Measurements from ENCODE around the gene SEC31A. TPM values are rescaled to one million over a fixed set of nuclear protein-coding genes. Genes with fewer than 3 reads are reported as not detected.
A peak's percentile ranks its signal among the peaks of the same experiment; 100 is the strongest.

SEC31A gene
- polyA plus RNA-seq, 4 donors: 95.3 to 376 (median 164) TPM

GRCh38 chr4:82799006-82799881 lies 91.7 kb downstream of the SEC31A start:
- WGBS, 3 donors: 2 to 8% (median 5%) methylated on average over 24 to 25 of the region's 25 CpGs

GRCh38 chr4:82798168-82799005 lies 92.6 kb downstream of the SEC31A start, which contains the start of gene SCD5:
Gene SCD5, minus strand, starts transcription at chr4:82798796. Its CDS starts 259 bp downstream, at chr4:82798537.
- H3K9me3 ChIP-seq (ENCODE audit: control insufficient read depth in 2 of 2, insufficient read depth in 1 of 2, low read depth in 1 of 2, low read length in 1 of 2): no peaks in the 10 kb centered on the region
- H3K36me3 ChIP-seq (ENCODE audit: control insufficient read depth in 3 of 3, insufficient read depth in 2 of 3, low read depth in 1 of 3, low read length in 3 of 3): peaks cover 0 to 4% (median 0%) of the 10 kb centered on the region in 3 donors
- WGBS, 3 donors: 1% methylated on average over 88 to 94 of the region's 94 CpGs
- no peaks in the 10 kb centered on the region for H3K27me3 ChIP-seq (ENCODE audit: control insufficient read depth in 3 of 3, insufficient read depth in 3 of 3, low read length in 3 of 3)
- peaks cover 0 to 11% (median 4%) of the 10 kb centered on the region in 3 donors for H3K4me1 ChIP-seq (ENCODE audit: control insufficient read depth in 3 of 3, insufficient read depth in 2 of 3, low read depth in 1 of 3, low read length in 2 of 3)
- H3K27ac ChIP-seq (ENCODE audit: low read depth in 1 of 3, low read length in 2 of 3): peak within 1 kb of the TSS in 2 of 3 donors; percentile 11 to 48
- DNase-seq: peak; percentile 47 to 89
- H3K4me3 ChIP-seq (ENCODE audit: low read depth in 1 of 3, low read length in 3 of 3): peak within 1 kb of the TSS; percentile 22 to 76 (median 71)
- no peak for FAIRE-seq

More at GRCh38 chr4:82799006-82799881, 91.7 kb downstream of the SEC31A start:
- peak overlapping the region; percentile 22 to 76 (median 71) for H3K4me3 ChIP-seq (ENCODE audit: low read depth in 1 of 3, low read length in 3 of 3)
- H3K4me1 ChIP-seq (ENCODE audit: control insufficient read depth in 3 of 3, insufficient read depth in 2 of 3, low read depth in 1 of 3, low read length in 2 of 3): peaks cover 0 to 11% (median 4%) of the 10 kb centered on the region in 3 donors
- no peaks in the 10 kb centered on the region for H3K27me3 ChIP-seq (ENCODE audit: control insufficient read depth in 3 of 3, insufficient read depth in 3 of 3, low read length in 3 of 3)
- no peaks in the 10 kb centered on the region for H3K9me3 ChIP-seq (ENCODE audit: control insufficient read depth in 2 of 2, insufficient read depth in 1 of 2, low read depth in 1 of 2, low read length in 1 of 2)
- peak overlapping the region in 1 of 3 donors; percentile 48 for H3K27ac ChIP-seq (ENCODE audit: low read depth in 1 of 3, low read length in 2 of 3)
- peaks cover 0 to 4% (median 0%) of the 10 kb centered on the region in 3 donors for H3K36me3 ChIP-seq (ENCODE audit: control insufficient read depth in 3 of 3, insufficient read depth in 2 of 3, low read depth in 1 of 3, low read length in 3 of 3)
- DNase-seq: peak in 1 of 2 donors; percentile 45
- FAIRE-seq: no peak

GRCh38 chr4:82797405-82798111 lies 93.4 kb downstream of the SEC31A start:
- Histone ChIP-seq H3K4me3 (ENCODE audit: low read depth in 1 of 3, low read length in 3 of 3) (peak overlapping the region; percentile 22 to 76 (median 71)), H3K9me3 (ENCODE audit: control insufficient read depth in 2 of 2, insufficient read depth in 1 of 2, low read depth in 1 of 2, low read length in 1 of 2) (no peaks in the 10 kb centered on the region), H3K27me3 (ENCODE audit: control insufficient read depth in 3 of 3, insufficient read depth in 3 of 3, low read length in 3 of 3) (no peaks in the 10 kb centered on the region), H3K36me3 (ENCODE audit: control insufficient read depth in 3 of 3, insufficient read depth in 2 of 3, low read depth in 1 of 3, low read length in 3 of 3) (peaks cover 0 to 4% (median 0%) of the 10 kb centered on the region in 3 donors), H3K27ac (ENCODE audit: low read depth in 1 of 3, low read length in 2 of 3) (peak overlapping the region in 1 of 3 donors; percentile 33), H3K4me1 (ENCODE audit: control insufficient read depth in 3 of 3, insufficient read depth in 2 of 3, low read depth in 1 of 3, low read length in 2 of 3) (peaks cover 0 to 11% (median 4%) of the 10 kb centered on the region in 3 donors)
- no peak for FAIRE-seq
- DNase-seq: peak in 1 of 2 donors; percentile 77
- WGBS, 3 donors: 2 to 4% (median 4%) methylated on average over 41 to 47 of the region's 47 CpGs

DNA sequence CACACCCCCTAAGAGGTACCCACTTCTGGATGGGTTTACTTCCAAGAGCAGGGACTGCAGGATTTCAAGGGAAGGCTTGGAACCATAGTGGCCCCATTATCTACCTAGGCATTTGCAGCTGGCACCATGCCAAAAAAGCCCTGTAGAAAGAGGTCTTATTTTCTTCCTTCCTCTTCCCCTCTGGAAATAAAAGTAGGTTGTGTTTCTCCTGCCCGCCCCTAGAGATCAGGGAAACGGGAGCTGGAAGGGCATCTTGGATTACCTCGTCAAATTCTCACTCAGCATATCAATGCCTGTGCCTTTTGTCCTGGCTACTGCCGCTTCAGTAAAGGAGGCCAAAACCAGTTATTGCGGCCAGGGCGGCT lies 93.9 kb downstream of the SEC31A start:
- WGBS, 3 donors: 8 to 35% (median 29%) methylated on average over 6 of the region's 6 CpGs
- Histone ChIP-seq H3K9me3 (ENCODE audit: control insufficient read depth in 2 of 2, insufficient read depth in 1 of 2, low read depth in 1 of 2, low read length in 1 of 2) (no peaks in the 10 kb centered on the region), H3K27me3 (ENCODE audit: control insufficient read depth in 3 of 3, insufficient read depth in 3 of 3, low read length in 3 of 3) (no peaks in the 10 kb centered on the region), H3K4me3 (ENCODE audit: low read depth in 1 of 3, low read length in 3 of 3) (peak overlapping the region in 1 of 3 donors; percentile 71), H3K4me1 (ENCODE audit: control insufficient read depth in 3 of 3, insufficient read depth in 2 of 3, low read depth in 1 of 3, low read length in 2 of 3) (peaks cover 0 to 11% (median 4%) of the 10 kb centered on the region in 3 donors), H3K36me3 (ENCODE audit: control insufficient read depth in 3 of 3, insufficient read depth in 2 of 3, low read depth in 1 of 3, low read length in 3 of 3) (peaks cover 0 to 4% (median 0%) of the 10 kb centered on the region in 3 donors), H3K27ac (ENCODE audit: low read depth in 1 of 3, low read length in 2 of 3) (peak overlapping the region in 1 of 3 donors; percentile 33)
- peak in 1 of 2 donors; percentile 68 for DNase-seq
- FAIRE-seq: no peak

DNA sequence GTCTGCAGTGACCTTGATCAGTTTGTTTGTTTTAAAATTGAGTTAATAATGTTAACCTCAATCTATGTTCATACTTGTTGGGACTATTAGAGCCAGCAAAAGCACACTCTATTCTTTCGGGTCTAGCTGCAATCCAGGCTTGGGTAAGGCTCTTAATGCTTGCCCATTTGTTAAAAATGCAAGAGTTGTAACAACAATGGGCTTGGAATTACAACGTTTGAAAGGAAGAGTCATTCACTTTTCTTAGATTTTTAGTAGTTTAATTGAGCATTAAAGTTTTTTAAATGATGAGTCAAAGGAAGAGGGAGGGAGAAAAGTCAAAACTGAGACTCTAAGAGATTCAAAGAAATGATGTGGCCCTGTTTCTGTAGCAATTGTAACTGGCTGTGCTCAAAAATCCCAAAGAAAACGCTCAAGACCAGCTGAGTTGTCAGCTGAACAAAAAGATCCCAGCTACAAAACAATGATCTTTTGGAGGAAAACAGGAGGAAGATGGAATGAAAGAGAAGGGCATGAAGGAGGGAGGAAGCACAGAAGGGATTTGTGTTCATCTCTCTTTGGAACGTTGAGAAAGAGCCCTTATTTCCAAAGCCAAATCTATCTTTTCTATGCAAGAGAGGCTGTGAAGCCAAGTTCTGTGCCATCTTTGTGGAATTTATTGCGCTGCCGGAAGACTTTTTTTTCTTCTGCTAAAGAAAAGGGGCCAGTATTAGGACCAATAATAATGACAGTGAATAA lies 97.9 kb downstream of the SEC31A start:
- H3K9me3 ChIP-seq (ENCODE audit: control insufficient read depth in 2 of 2, insufficient read depth in 1 of 2, low read depth in 1 of 2, low read length in 1 of 2): no peaks in the 10 kb centered on the region
- 69 to 73% (median 69%) methylated on average over 6 of the region's 6 CpGs for WGBS, 3 donors
- FAIRE-seq (no peak), DNase-seq (no peak)
- peaks cover 0 to 7% (median 0%) of the 10 kb centered on the region in 3 donors for H3K36me3 ChIP-seq (ENCODE audit: control insufficient read depth in 3 of 3, insufficient read depth in 2 of 3, low read depth in 1 of 3, low read length in 3 of 3)
- no peak overlapping the region for H3K27ac ChIP-seq (ENCODE audit: low read depth in 1 of 3, low read length in 2 of 3)
- H3K4me3 ChIP-seq (ENCODE audit: low read depth in 1 of 3, low read length in 3 of 3): no peak overlapping the region
- H3K27me3 ChIP-seq (ENCODE audit: control insufficient read depth in 3 of 3, insufficient read depth in 3 of 3, low read length in 3 of 3): no peaks in the 10 kb centered on the region
- H3K4me1 ChIP-seq (ENCODE audit: control insufficient read depth in 3 of 3, insufficient read depth in 2 of 3, low read depth in 1 of 3, low read length in 2 of 3): peaks cover 3 to 4% (median 4%) of the 10 kb centered on the region in 3 donors

DNA sequence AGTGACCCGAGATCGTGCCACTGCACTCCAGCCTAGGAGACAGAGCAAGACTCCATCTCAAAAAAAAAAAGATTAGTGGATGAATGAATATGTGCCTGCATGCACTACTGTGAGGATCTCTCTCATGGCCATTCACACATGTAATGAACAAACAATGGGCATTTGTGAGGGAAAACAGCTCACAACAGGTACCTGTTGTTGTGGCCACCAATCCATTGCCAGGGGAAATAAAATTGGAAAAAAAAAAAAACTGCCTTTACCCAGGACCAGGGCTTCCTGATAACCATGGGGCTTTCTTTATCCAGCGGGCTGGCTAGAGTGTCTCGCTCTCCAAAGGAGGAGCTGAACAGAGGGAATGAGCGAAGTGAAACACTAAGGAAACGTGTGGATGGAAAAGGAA lies 99.8 kb downstream of the SEC31A start:
- 86 to 91% (median 90%) methylated on average over 6 of the region's 6 CpGs for whole genome bisulfite sequencing, 3 donors
- no peak overlapping the region for H3K27ac ChIP-seq (ENCODE audit: low read depth in 1 of 3, low read length in 2 of 3)

DNA sequence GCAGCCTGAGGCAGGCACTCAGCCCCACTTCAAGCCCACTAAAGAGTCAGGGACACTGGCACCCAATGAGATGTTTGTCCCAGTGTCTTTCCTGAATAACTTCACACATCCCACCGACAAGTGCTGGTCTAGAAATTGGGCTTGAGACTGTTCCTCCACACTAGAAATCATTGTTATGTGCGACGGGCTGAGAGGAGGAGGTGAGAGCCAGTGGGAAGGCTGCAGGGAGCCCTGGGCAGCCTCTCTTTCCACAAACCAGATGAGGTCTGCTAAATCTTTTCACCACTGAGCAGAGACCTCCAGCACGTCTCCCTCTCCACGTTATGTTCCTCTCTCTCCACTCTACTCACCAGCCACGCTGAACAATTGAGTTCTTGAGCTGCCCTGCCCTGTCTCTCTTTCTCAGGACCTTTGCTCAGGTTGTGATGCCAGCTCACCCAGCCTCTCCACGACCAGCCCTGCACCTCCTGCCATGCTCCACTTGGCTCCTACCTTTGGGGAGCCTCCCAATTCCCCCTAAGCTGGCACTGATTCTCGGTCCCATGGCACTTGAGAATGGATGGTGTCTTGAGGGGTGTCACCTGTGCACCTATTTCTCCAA lies 100.8 kb downstream of the SEC31A start:
- 20 to 58% (median 37%) methylated on average over 7 to 8 of the region's 8 CpGs for WGBS, 3 donors
- no peak overlapping the region for H3K27ac ChIP-seq (ENCODE audit: low read depth in 1 of 3, low read length in 2 of 3)
- DNase-seq: peak in 1 of 2 donors; percentile 65
- no peak for FAIRE-seq
- H3K9me3 ChIP-seq (ENCODE audit: control insufficient read depth in 2 of 2, insufficient read depth in 1 of 2, low read depth in 1 of 2, low read length in 1 of 2): peaks cover 0 to 8% of the 10 kb centered on the region in 2 donors
- H3K4me3 ChIP-seq (ENCODE audit: low read depth in 1 of 3, low read length in 3 of 3): no peak overlapping the region
- peaks cover 0 to 9% (median 0%) of the 10 kb centered on the region in 3 donors for H3K36me3 ChIP-seq (ENCODE audit: control insufficient read depth in 3 of 3, insufficient read depth in 2 of 3, low read depth in 1 of 3, low read length in 3 of 3)
- H3K4me1 ChIP-seq (ENCODE audit: control insufficient read depth in 3 of 3, insufficient read depth in 2 of 3, low read depth in 1 of 3, low read length in 2 of 3): peaks cover 3 to 19% (median 3%) of the 10 kb centered on the region in 3 donors
- H3K27me3 ChIP-seq (ENCODE audit: control insufficient read depth in 3 of 3, insufficient read depth in 3 of 3, low read length in 3 of 3): no peaks in the 10 kb centered on the region

More for the DNA sequence above, 99.8 kb downstream of the SEC31A start:
- Histone ChIP-seq H3K36me3 (ENCODE audit: control insufficient read depth in 3 of 3, insufficient read depth in 2 of 3, low read depth in 1 of 3, low read length in 3 of 3) (peaks cover 0 to 9% (median 0%) of the 10 kb centered on the region in 3 donors), H3K4me3 (ENCODE audit: low read depth in 1 of 3, low read length in 3 of 3) (no peak overlapping the region), H3K9me3 (ENCODE audit: control insufficient read depth in 2 of 2, insufficient read depth in 1 of 2, low read depth in 1 of 2, low read length in 1 of 2) (peaks cover 0 to 8% of the 10 kb centered on the region in 2 donors), H3K27me3 (ENCODE audit: control insufficient read depth in 3 of 3, insufficient read depth in 3 of 3, low read length in 3 of 3) (no peaks in the 10 kb centered on the region), H3K4me1 (ENCODE audit: control insufficient read depth in 3 of 3, insufficient read depth in 2 of 3, low read depth in 1 of 3, low read length in 2 of 3) (peaks cover 0 to 10% (median 3%) of the 10 kb centered on the region in 3 donors)
- FAIRE-seq (no peak), DNase-seq (no peak)

All from small intestine (tissue), 7 donors.